HG03457 (cell line): ENCODE results near the gene KCNAB3.

Source experiments
- ATAC-seq: cut with Tn5 transposase; IDR thresholded peaks from one replicate; pipeline ENCODE4 v1.9.1; 2021; ENCODE audit warnings: moderate number of reproducible peaks; ENCODE audit not compliant: unreplicated experiment

Gene KCNAB3

DNA sequence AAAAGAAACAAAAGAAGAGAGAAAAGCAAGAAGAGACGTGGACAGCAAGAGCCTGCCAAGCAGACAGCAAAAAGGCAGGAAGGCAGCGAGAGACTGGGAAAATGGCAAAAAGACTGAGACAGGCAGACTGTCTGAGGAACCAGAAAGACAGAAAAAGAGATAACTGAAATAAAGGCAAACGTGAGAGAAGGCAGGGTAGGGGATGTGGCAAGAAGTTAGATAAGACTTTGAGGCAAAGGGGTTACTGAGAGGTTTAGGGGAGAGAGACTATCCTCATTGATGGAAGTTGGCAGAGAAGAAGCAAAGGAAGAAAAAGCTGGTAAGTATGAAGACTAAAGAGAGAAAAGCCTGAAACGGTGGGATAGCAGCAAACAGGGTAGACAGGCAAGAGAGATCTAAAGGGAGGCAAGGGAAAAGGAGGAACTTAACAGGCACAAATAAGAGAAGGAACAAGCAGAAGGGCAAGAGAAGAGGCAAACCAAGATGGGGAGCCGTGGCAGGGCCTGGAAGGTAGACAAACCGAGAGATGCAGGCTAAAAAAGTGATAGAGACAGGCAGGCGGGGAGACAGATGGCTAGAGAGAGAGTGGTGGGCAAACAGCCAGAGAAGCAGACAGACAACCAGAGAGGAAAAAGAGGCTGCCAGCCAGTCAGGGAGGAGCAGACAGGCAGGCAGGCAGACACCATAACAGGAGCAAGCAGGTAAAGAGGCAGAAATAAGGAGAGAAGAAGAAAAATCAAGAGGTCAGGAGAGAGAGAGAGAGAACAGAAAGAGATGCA lies 48.2 kb downstream of the KCNAB3 start:
- ATAC-seq: no peak

DNA sequence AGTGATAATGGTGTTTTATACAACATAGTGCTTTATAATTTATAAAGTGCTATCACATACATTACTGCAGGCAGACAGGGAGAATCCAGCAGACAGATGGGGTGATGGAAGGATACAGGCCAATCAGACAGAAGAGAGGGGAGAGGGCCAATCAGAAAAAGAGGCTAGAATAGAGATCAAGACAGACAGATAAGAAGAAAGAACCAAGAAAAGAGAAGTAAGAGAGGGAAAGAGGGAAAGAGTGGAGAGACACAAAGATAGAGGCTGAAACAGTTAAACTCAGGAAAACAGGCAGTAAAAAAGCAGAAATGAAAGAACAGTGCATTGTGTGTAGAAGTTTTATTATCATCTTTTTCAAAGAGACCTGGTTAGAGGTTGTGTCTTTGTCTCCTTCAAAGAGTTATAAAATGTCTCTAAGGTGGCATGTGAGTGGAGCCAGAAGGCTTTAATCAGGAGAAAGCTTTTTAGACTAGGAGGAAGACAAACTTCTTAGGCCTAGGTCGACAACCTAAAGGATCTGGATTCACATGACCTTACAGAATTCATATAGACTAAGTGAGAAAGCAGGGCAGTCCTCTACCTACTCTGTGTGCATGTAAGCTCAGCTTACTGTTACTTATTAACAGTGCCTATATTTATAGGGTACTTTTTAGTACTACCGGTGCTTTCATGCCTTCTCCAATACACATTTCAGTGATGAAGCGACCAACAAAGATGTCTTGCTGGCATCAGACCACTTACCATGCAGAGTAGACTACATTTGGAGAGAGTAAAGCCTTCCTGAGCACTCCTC lies 49.4 kb downstream of the KCNAB3 start:
- no peak for ATAC-seq

GRCh38 chr17:7878234-7878633 lies 51.4 kb downstream of the KCNAB3 start:
- no peak for ATAC-seq

DNA sequence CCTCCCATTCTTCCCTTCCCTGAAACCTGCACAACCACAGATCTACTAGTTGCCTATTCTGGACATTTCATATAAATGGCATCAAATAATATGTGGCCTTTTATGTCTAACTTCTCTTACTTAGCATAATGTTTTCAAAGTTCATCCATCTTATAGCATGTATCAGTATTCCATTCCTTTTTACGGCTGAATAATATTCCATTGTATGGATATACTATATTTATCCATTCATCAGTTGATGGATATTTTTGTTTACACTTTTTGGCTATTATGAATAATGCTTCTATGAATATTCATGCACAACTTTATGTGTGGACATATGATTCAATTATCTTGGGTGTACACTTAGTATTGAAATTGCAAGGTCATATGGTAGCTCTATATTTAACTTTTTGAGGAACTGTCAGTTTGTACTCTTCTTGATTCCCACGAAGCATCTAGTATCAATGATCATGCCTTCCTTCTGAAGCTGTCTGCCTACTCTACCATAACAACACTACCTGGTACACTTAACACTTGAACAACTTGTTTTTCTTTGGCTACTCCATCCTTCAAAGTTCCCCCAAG lies 53.8 kb downstream of the KCNAB3 start:
- ATAC-seq: no peak

DNA sequence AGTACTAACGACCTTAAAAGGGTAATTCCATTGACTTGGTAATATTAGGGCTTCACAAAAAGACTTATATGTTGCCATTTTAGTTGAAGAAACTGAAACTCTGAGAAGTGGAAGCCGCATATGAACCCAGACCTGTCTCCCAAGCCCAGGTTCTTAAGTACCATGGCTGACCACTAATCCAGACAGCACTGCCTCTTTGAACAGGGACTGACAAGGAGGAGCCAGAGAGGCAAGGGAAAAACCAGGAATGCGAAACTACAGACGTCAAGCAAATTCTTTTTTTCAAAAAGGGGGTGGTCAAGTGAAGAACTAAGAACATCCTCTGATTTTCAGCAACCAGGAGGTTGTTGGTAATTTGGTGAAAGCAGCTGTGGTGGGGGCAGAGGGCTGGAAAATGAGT lies 56.6 kb downstream of the KCNAB3 start:
- ATAC-seq: no peak
